Measurements from ENCODE around the gene HSPB1.

DNA sequence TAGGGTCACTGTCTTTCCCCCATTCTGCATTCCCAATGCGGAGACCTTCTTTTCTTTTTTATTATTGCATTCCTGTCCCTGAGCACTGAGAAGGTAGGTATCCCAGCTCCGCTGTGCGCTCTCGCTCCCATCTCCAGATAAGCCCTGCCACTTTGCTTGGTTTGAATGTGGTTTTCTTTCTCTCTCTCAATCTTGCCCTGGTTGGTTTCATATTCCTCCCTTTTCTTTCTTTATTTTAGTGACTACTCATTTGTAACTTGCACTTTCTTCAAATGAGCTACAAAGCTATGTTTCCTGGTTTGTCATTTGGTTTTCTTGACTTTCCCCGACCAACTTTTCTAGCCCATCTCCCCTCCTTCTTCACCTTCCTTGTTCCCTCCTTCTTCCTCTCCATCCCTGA, 29.0 kb upstream of the HSPB1 start:
- TF ChIP-seq CTCF (IDR thresholded peaks at IDR 0.05) (no peak), POLR2A (IDR thresholded peaks at IDR 0.05) (no peak)
